Activated naive CD4-positive, alpha-beta T cell (primary cell): ENCODE results near the gene PYGO2.
A peak's percentile ranks its signal among the peaks of the same experiment; 100 is the strongest.
"Not testable (repeated sequence)": the region's sequence is repeated elsewhere in the genome, so short reads cannot be mapped to it uniquely, and the experiment has no call there.

Experiments used
- DNase-seq, 4 experiments: peaks; one replicate each; lab custom pipeline; 2025; lab: John Stamatoyannopoulos, UW

PYGO2 gene

DNA sequence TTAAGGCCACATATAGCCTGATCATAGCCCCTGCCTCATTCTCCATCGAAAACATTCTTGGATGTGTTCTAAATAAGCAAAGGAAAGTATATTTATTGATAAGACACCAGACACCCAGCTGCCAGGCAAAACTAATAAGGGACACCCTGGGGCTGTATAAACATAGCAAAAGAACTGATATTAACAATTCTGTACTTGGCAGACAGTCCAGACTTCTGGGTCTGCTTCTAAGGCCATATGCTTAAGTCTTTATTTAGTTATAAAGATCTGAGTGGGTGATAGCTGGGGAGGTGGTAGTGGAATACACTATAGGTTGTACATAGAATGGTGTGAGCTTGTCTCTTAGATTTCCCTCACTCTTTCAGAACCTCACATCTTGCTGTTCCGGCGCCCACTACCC, 16.8 kb upstream of the PYGO2 start:
- DNase-seq: no peak

DNA sequence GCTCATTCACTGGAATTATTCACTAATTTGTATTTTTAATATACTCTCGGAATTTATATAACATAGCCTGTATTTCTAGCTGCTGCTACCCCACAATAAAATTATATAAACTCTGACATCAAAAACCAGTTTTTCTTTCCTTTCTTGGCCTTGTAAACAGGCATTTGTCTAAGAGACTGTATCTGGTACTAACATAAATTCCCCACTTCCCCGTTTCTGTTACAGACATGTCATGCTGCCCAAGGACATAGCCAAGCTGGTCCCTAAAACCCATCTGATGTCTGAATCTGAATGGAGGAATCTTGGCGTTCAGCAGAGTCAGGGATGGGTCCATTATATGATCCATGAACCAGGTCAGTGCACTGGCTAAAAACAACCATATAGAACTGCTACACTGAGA, 16.2 kb upstream of the PYGO2 start:
- DNase-seq: not testable (repeated sequence)

DNA sequence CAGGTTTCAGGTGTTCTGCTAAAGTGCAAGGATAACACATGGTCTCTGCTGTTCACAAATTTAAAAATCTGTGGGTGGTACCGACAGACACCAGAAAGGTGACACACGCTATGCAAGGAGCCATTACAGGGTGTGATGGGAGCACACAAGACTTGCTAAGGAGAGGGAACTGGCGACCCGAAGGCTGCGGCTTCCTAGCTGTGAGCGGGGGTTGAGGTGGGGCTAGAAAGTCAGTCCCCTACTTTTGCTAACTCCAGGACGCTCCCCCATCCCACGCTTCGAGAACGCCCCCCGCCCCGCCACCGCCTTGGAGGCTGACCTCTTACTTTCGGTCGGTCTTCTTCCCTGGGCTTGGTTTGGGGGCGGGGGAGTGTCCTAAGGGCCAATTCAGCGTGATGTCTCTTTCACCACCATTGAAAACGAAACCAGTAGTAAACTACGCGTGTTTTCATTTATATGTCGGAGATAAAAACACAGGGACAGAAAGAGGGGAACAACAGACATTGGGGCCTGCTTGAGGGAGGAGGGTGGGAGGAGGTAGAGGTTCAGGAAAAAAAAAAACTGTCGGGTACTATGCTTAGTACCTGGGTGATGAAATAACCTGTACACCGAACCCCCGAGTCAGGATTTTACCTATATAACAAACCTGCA, 14.0 kb upstream of the PYGO2 start:
- peak in 3 of 4 experiments; percentile 24 to 27 (median 27) for DNase-seq

DNA sequence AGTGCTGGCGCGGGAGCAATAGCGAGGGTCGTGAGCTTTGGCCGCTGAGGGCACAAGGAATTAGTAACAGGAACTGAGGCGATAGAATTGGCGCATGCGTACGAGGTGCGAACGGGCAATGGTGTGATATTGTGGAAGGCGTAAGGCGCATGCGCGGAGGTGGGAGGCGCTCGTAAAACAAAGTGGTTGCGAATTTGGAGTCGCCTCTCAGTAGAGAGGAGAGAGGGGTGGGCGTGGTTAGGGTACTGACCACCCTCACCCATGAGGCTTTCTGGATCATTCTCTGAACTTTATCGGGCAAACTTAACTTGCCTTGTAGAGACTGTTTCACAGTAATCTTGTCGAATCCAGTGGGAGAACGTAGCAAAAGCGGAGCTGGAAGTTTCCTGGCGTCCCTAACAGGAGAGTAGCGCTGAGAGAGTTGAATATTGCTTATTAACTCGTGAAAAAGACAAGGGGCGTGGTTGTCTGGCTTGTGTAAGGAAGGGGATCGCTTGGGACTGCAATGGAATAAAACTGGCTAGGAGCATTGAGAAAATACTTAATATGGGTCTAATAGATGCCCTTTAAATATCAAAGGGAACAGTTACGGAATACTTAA, 13.3 kb upstream of the PYGO2 start:
- peak; percentile 88 to 94 (median 92) for DNase-seq

DNA sequence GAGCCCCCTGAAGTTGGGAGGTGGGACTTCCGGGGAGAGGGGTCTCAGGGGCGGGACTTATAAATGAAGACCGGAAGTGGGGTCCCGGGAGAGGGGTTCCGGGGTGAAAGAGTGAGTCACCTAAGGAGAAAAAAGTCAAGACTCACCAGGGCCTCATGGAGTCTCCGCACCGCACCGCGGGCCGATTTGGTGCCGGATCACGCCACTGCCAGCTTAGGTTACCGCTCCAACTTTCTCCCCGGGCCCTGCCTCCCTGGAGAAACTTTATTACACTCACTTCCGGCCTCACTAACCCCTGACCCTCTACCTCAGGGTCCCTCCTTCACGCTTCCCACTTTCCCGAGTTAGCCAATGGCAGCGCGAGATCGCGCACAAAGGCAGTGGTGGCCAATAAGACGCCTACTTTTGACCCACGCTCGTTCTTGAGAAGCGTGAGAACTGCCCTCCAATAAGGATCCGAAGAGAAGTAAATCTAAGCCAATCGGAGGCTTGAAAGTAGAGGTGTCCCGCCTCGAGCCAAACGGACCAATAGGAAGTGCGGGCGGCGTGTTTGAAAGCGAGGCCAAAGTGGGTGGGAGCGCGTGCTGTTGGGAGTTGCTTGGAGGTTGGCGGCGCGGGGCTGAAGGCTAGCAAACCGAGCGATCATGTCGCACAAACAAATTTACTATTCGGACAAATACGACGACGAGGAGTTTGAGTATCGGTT, 12.7 kb upstream of the PYGO2 start, which contains the start of gene CKS1B:
Gene CKS1B, plus strand, starts transcription at position 580 of the 706 bp plus-strand sequence. Its CDS starts 65 bp downstream, at position 645.
- DNase-seq: peak; percentile 88 to 94 (median 92)

DNA sequence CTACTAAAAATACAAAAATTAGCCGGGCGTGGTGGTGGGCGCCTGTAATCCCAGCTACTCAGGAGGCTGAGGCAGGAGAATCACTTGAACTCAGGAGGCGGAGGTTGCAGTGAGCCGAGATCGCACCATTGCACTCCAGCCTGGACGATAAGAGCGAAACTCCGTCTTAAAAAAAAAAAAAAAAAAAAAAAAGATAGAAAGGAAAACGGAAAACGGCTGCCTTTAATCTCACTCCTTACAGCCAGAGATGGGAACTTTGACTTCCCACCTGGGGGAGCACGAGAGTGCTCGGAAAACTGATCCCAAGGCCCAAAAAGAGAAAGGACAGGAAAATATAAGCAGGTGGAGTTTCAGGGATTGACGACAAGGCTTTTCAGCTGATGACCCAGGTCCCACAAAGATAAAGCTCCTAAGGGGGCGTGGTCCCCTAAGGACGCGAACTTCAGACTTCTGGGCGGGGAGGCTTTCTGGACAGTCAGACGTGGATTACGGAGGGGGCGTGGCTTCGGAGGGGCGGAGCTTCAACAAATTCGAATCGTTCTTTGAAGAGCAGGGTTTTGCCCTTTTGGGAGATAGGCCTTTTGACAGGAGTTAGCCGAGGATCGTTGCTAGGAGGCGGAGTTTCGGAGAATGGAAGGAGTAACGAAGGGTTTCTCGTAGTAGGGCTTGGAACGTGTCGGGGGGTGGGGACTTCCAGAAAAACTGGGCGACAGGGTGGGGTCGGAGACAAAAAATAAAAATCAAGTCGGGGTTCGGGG, 11.9 kb upstream of the PYGO2 start:
- peak; percentile 67 to 79 (median 71) for DNase-seq

DNA sequence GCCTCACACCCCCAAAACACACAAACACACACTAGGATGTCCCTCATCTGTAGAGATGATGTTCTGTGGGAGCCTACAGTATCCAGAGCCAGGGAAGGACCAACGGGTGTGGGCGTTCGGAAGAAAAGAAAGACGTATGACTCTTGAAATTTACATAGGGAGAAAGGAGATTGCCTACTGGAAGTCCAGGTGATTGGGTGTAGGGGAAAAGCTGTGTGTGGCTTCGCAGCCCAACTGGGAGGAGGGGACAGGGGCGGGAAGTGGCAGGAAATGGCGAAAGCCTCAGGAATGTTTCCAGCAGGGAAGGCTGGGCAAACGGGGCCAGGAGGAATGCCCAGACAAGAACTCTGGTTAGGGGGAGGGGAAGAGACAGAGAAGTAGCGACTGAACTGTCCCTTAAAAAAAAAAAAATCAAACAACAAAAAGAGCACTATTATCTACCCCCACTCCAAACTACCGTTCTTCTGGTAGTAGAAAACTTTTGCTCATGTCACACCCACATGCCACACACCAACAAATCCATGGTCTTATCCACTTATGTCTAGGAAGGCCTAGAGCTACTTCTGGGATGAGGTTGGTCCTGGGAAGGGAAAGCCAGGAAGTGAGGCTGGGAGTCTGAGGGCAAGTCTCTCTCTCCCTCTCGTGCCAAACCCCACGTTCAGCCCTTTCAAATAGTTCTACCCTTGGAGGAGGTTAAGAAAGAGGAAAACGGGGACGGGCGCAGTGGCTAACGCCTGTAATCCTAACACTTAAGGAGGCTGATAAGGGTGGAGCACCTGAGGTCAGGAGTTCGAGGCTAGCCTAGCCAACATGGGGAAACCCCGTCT, 11.1 kb upstream of the PYGO2 start:
- no peak for DNase-seq

DNA sequence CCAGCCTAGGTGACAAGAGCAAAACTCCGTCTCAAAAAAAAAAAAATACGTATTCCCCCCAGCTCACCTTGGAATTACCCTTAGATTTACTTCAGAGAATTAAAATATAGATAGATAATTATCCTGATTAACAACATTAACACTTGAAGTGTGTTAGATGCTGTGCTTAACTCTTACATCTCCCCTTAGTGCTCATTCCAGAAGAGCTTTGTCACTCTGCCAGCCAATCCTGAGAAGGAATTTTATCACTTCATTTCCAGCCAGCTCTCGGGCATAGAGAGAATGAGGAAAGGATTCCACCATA, 10.6 kb upstream of the PYGO2 start:
- no peak for DNase-seq

DNA sequence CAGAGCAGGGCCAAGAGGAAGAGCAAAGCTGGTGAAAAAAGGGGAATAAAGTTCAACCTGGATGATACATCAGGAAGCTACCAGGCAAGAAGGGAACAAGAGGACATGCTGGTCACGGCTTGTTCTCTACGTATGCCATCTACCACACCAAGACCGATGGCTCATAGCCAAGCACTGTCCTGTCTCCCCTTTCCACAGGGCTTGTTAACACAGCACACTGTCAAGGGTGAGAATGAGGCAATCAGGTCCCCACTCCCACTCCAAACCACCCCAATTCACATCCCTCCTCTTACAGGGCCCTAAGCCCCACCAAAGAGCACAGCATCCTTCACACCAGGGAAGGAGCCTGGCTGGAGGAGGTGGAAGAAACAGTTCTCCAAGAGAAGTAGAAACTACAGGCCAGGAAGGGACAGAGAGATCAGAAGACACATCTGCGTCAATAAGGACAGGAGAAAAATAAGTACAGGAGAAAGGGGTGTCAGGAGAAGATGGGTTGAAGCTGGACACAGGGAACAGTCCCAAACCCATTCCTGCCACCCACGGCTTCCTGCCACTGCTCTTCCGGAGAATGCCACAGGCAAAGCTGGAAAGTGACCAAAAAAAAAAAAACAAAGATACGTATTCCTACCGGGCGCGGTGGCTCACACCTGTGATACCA, 9.9 kb upstream of the PYGO2 start:
- no peak for DNase-seq

DNA sequence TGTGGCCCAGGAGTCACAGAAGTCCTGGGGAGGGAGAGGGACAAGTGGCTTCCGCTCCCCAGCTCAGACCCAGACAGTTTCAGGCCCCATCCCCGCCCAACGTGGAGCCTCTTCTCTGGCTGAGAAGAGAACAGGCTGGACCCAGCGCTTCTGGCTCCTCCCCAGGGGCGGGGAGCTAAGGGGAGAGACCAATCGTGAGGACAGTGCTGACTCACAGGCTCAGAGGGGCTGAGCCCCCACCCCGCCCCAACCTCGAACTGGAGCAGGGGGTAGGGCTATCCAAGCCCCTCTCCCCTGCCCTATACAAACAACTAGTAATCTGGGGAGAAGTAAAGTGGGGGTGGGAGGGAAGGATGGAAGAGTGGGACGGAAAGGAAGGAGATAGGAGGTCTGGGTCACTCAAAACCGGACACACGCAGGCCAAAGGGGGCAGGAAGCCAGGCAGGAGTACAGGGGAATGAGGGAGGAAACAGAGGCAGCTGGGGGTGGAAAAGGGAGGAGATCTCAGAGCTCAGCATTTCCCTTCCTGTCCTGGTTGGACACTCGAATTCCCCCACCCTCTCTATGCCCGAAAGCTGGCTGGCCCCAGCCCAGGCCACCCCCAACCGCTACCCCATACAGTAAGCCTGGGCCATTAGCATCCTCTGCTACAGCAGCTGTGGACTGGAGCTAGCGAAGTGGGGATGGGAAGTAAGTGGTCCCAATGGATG, 9.2 kb upstream of the PYGO2 start, which contains the start of gene SHC1:
Gene SHC1, minus strand, starts transcription at position 117 of the 710 bp plus-strand sequence. CDS start 221 bp downstream, outside the sequence.
- peak in 1 of 4 experiments; percentile 20 for DNase-seq

DNA sequence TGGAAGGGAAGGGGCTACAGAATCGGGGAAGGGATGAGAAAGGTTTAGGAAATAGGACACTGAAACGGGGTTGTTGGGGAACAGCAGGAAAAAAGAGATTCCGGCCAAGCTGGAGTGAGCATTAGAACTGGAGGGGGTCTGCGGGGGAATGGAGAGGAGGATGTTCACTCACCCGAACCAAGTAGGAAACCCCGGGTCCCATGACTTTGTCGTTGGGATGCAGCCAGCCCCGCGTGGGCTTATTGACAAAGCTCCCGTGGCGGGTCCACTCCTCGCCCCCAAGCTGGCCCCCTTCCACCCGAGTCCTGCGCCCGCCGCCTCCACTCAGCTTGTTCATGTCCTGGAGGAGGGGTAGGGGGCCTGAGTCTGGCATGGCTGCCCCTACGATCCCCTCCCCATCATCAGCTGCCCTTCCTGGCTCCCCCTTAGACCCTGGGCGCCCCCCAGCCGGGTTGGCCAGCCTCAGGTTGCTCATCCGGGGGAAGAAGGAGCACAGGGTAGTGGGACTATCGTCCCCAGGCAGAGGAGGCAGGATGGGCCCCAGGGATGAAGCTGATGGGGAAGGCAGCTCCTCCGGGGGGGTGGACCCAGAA, 8.4 kb upstream of the PYGO2 start:
- no peak for DNase-seq

DNA sequence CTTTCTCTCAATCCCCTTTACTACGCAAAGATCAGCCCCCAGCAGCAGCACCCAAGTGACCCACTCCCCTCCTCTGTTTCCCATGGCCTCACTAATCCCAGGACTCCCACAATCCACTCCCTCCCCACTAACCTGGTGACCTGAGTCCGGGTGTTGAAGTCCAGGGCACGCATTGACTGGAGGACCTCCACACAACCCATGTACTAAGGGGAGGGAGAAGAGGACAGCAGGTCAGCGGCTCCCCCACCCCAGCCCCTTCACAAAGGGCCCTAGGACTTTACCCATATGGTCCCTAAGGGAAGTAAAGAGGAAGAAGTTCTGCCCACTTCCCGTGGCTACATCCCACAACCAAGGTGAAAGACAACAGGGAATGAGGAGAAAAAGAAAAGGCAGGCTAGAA, 7.7 kb upstream of the PYGO2 start:
- DNase-seq: no peak

DNA sequence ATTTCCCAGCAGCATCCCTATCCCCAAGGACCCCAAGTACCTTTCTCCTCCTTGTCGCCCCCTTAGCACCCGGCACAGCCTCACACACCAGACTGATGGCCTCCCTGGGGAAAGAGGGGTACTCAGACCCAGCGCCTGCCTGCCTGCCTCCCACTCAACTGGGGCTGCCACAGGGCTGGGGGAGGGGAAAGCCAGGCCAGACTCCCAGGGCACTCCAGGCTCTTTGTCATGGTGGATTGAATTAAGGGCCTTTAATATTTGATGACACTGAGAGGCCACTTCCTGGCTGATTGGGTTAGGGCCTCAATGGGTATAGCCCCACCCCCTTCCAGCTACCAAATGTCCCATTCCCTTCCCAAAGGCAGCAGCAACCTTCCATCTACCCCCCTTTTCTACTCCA, 7.1 kb upstream of the PYGO2 start:
- no peak for DNase-seq

DNA sequence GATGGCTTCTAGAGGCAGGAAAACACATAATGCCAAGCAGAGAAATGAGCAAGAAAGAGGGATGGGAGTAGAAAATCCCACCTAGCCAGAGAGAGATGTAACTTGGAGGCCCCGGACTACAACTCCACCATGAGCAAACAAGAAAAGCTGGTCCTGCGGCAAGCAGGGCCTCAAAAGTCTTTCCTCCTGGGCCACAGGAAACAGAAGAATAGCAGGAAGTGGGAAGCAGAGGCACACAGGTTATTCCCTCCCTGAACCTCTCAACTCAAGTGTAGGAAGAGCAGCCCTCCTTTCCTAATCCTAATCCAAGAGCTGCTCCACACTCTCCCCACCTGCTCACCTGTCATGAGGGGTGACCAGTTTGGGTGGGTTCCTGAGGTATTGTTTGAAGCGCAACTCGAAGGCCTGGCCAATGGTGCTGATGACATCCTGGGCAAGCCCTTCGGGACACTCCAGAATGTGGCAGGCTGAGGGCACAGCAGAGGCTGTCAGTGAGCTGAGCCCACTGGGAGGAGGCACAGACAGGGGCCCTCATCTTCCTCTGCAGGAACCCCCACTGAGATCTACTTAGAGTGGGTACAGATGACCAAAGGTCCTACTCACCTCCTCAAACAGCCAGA, 5.9 kb upstream of the PYGO2 start:
- no peak for DNase-seq

DNA sequence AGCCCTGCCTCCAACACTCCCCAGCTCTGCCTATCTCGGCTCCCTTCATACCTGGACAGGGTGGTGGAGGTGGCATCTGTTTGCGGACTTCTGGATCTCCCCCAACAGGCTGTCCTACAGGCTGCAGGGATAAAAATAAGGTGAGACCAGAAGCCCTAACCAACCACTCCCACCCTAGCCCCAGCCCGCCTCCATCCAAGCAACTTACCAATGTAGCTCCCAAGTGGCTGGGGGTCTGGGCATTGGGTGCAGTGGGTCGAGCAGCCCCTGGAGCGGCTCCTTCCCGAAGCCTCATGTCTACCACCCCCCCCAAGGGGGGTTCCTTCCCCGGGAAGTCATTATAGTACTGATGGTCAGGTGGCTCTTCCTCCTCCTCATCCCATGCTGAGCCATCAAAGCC, 4.5 kb upstream of the PYGO2 start:
- DNase-seq: no peak

DNA sequence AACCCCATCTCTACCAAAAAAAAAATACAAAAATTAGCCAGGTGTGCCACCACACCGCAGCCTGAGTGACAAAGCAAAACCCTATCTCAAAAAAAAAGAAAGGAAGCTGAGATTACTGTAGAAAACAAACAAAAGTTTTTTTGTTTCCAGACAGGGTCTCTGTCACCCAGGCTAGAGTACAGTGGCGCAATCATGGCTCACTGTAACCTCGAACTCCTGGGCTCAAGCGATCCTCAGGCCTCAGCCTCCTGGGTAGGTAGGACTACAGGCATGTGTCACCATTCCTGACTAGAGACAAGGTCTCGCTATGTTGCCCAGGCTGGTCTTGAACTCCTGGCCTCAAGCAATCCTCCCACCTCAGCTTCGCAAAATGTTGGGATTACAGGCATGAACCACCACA, 2.8 kb upstream of the PYGO2 start:
- DNase-seq: no peak

DNA sequence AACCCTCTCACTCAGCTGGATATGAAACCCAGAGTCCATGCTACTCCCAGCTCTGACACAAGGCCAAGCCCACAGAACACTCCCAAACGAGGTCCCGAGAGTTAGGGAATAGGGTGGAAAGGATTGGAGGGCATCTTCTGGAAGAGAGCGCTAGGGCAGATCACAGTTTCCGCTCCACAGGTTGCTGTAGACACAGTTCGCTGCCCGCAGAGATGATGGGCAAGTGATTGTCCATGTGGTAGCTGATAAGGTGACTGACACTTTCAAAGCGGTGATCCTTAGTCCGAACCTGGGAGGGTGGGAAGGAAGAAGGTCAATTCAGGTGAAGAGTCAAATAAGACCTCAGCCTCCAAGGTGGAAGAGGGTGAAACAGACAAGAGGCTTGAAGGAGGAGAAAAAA, 2.1 kb upstream of the PYGO2 start:
- DNase-seq: no peak

DNA sequence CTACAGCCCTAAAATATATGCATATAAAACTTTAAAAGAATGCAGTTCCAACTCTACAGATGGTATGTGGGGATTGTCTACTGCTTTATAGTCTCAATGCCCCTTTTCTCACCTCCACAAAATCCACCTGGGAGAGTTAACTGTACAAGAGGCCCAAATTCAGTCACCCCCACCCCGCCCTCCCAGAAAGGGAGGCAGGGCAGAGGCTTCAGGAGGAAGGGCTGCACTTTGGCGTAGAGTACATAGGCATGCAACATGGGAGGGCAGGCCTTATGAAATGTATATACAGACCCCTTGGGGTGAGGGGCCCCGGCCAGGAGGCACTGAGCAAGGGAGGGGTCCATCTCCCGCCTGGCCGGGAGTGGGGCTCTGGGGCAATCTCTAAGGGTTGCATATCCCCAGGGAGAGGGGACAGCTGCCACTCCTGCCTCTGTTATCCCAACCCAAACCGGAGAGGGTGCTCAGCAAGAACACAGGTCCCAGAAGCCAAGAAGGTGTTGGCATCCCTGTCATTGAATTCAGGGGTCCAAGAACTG, 1.3 kb upstream of the PYGO2 start:
- no peak for DNase-seq

DNA sequence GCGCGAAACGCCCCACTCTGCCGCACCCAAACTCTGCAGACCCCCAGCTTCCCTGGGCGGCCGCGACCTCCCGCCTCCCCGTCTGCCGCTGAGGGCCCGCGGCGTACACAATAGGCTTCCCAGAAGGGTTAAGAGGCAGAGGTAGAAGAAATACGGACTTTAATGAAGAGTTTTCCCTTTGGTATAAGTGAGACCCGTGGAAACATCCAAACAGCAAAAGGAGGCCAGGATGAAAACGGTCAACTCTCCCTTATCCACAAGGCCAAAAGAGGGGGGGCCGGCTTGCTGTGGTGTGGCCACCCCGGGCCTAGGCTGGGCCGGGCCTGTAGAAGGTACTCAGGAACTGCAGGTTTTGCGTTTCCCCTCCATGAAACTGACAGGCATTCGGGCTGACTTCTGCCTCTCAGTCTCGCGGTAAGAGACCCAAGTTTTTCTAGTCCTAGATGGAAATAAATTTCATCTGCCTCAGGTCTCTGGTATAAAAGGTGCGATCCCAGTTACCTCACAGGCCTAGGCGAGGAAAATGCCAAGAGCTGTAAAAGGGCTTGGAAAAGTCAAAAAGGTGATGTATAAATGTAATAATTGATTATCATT, 671 bp upstream of the PYGO2 start:
- no peak for DNase-seq
